ENCODE data around the gene PPP2R5C.

The PPP2R5C gene

GRCh38 chr14:101845896-101846295, 84.4 kb downstream of the PPP2R5C start:
- no peak for DNase-seq

- no peak for DNase-seq
These were observed 87.6 kb downstream of the PPP2R5C start for GRCh38 chr14:101849125-101849524.

GRCh38 chr14:101849640-101850039, 88.1 kb downstream of the PPP2R5C start:
- DNase-seq, result no peak

GRCh38 chr14:101851183-101851582, 89.7 kb downstream of the PPP2R5C start:
- no peak for DNase-seq

GRCh38 chr14:101851736-101852405, 90.4 kb downstream of the PPP2R5C start:
- DNase-seq, result no peak

GRCh38 chr14:101852785-101853184, 91.3 kb downstream of the PPP2R5C start:
- no peak for DNase-seq

- DNase-seq, result no peak
These were observed 92.0 kb downstream of the PPP2R5C start for GRCh38 chr14:101853455-101854018.

GRCh38 chr14:101854366-101854765, 92.9 kb downstream of the PPP2R5C start:
- no peak for DNase-seq

- DNase-seq, result no peak
These were observed 94.4 kb downstream of the PPP2R5C start for GRCh38 chr14:101855958-101856357.

- no peak for DNase-seq
These were observed 95.0 kb downstream of the PPP2R5C start for GRCh38 chr14:101856536-101856935.

- no peak for DNase-seq
These were observed 95.7 kb downstream of the PPP2R5C start for GRCh38 chr14:101857226-101857625.

- no peak for DNase-seq
These were observed 97.5 kb downstream of the PPP2R5C start for GRCh38 chr14:101858791-101859537.

GRCh38 chr14:101859538-101859902, 98.0 kb downstream of the PPP2R5C start:
- DNase-seq, result no peak

- no peak for DNase-seq
These were observed 98.4 kb downstream of the PPP2R5C start for GRCh38 chr14:101859958-101860357.

- no peak for DNase-seq
These were observed 100.0 kb downstream of the PPP2R5C start for GRCh38 chr14:101861464-101861863.

- DNase-seq, result no peak
These were observed 100.7 kb downstream of the PPP2R5C start for GRCh38 chr14:101862177-101862576.

GRCh38 chr14:101862711-101863110, 101.2 kb downstream of the PPP2R5C start:
- DNase-seq, result no peak

GRCh38 chr14:101865288-101865687, 103.8 kb downstream of the PPP2R5C start:
- DNase-seq, result no peak

- DNase-seq, result no peak
These were observed 106.3 kb downstream of the PPP2R5C start for GRCh38 chr14:101867854-101868253.

- DNase-seq, result no peak
These were observed 107.7 kb downstream of the PPP2R5C start for GRCh38 chr14:101869217-101869616.

- no peak for DNase-seq
These were observed 108.9 kb downstream of the PPP2R5C start for GRCh38 chr14:101870273-101870939.

GRCh38 chr14:101872346-101872745, 110.8 kb downstream of the PPP2R5C start:
- no peak for DNase-seq

- DNase-seq, result no peak
These were observed 111.7 kb downstream of the PPP2R5C start for GRCh38 chr14:101873076-101873825.
